ENCODE results near the gene LATS1.

Gene LATS1

DNA sequence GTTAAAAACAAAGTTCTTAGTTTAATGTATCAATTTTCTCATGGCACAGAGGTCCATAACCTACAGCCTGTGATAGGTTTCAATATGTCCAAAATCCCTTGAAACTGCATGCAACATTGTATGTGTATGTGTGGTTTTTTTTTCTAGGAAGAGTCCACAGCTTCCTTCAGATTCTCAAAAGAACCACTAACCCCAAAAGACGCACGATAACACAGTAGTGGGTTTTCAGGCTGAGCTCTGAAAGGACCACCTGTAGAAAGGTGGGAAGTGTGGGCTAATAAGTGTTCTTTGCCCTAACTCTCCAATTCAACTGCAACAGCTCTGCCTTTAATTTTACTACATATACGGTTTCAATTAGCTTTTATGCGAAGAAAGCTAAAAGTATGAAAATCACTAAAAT lies 57.9 kb downstream of the LATS1 start:
- DNase-seq (ENCODE audit: low read depth in 2 of 2), result no peak

- no peak for DNase-seq (ENCODE audit: low read depth in 2 of 2)
Measured at GRCh38 chr6:149657441-149657840, 60.5 kb downstream of the LATS1 start.

GRCh38 chr6:149651056-149651455 lies 66.8 kb downstream of the LATS1 start:
- DNase-seq (ENCODE audit: low read depth in 2 of 2), result no peak

GRCh38 chr6:149648148-149649145 lies 69.5 kb downstream of the LATS1 start, which contains the start of gene KATNA1:
Gene KATNA1 (minus strand): TSS chr6:149648714. CDS start chr6:149638547, 10,167 bp downstream.
- DNase-seq (ENCODE audit: low read depth in 2 of 2), result peak; percentile 66 to 72

DNA sequence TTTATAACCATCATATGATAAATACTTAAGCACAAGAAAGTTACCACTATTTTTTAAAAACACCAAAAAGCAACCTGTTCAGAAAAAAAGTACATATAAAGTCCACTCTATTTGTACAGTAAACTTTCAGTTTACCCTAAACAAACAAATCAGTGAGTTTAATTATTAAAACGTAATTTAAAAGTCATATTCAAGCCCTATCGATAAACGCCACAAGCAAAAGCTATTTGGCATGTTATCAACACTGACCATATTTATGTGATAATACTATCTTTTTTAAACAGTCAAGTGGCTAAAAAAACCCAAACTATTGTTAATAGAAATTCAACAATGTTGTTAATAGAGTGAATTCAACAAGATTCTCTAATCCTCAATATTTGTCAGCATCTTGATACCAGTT lies 71.3 kb downstream of the LATS1 start:
- no peak for DNase-seq (ENCODE audit: low read depth in 2 of 2)

DNA sequence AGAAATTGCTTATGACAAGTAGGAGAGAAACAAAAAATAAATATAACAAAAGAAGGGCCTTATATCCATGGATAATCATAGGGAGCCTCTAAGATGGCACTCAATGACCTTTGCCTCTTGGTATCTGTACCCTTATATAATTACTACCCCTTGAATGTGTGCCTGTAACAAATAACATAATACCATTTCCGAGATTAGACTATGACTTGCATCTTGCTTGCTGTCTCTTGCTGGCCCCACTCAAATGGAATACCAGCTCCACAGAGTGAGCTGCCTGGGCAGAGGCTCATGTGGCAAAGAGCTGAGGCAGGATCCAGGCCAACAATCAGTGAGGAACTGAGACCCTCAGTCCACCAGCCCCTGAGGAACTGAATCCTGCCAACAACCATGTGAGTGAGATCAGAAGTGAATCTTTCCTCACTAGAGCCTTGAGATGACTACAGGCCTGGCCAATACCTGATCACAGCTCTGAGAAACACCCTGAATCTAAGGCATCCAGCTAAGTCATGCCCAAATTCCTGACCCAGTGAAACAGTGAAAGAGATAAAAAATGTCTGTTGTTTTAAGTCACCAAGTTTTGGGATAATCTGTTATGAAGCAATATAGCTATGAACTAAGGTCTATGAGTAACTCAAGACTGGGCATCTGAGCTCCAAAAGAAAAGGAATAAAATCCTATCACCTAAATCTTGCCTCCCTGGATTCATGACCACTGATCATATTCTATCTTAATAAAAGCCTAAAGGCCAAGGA lies 74.9 kb downstream of the LATS1 start:
- no peak for DNase-seq (ENCODE audit: low read depth in 2 of 2)

- no peak for DNase-seq (ENCODE audit: low read depth in 2 of 2)
Measured at GRCh38 chr6:149636124-149636523, 81.8 kb downstream of the LATS1 start.

- DNase-seq (ENCODE audit: low read depth in 2 of 2), result no peak
Measured at GRCh38 chr6:149634315-149634714, 83.6 kb downstream of the LATS1 start.

- DNase-seq (ENCODE audit: low read depth in 2 of 2), result no peak
Measured at GRCh38 chr6:149628875-149629510, 88.9 kb downstream of the LATS1 start.

DNA sequence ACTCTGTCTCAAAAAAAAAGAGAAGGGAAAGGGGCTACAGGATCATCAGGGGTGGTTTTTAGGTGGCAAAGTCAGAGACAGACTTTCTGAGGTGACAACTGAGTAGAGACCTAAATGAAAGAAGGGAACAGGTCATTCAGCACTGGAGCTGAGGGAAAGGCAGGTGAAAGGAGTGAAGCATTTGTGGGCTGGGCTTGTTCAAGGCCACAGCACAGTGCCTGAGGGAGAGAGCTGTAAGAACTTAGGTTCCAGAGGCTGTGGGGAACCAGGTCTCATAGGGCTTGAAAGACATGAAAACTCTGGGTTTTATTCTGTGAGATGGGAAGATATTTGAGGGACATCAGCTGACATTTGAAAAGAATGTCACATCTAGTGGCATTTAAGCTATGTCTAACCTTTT lies 90.2 kb downstream of the LATS1 start:
- no peak for DNase-seq (ENCODE audit: low read depth in 2 of 2)

- no peak for DNase-seq (ENCODE audit: low read depth in 2 of 2)
Measured at GRCh38 chr6:149615805-149616204, 102.1 kb downstream of the LATS1 start.

DNA sequence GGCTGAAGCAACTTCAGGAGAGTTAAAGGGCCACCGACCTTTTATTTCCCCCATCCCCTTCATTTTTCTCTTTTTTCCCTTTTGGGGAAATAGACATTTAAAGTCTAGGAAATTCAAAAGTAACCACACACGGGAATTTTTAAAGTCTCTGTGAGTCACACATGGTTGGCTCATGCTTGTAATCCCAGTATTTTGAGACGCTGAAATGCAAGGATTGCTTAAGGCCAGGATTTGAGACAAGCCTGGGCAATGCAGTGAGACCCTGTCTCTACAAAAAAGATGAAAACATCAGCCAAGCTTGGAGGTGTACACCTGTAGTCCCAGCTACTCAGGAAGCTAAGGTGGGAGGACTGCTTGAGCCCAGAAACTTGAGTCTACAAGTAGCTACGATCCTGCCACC lies 103.6 kb downstream of the LATS1 start:
- no peak for DNase-seq (ENCODE audit: low read depth in 2 of 2)

DNA sequence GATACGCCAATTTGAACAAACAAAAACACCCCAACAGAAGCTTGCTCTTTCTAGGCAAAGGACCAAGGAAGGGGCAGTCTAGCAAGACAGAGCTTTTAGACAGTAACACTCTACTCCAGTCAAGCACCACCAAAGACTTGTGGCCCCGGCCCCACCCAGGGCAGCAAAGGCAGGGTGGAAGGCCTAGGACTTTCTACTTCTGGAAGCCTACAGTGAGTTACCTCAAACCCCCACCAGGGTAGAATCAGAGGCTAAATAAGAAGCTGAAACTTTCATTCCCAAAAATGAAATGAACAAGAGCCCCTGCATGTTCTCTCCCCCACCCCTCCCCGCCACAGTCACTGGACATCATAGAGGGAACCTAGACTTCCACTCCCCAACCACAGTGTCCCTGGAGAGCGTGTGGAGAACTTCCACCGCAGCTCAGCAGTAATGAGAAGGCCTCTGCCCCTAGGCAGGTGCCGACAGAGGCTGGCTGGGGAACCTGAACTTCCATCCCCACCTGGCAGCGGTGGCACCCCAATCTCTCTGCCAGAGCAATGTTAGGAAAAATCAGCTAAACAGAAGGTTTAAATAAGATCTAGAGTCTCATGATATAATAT lies 109.4 kb downstream of the LATS1 start:
- DNase-seq (ENCODE audit: low read depth in 2 of 2), result no peak
